ENCODE results near the gene B3GAT2. TPM values are rescaled to one million over a fixed set of nuclear protein-coding genes. Genes with fewer than 3 reads are reported as not detected.

The B3GAT2 gene
- total RNA-seq, 1 experiment from 2014 or later = 0.05 TPM

GRCh38 chr6:70847106-70848084 lies 109.5 kb downstream of the B3GAT2 start:
- POLR2A ChIA-PET = no interaction called here
- in situ Hi-C loops (cut with HindIII; ENCODE audit: low pct_unique_long_range_greater_than_20kb, low sequenced_read_pairs) = no loop called here
- CTCF ChIA-PET = no interaction called here
- intact Hi-C loops (cut with micrococcal nuclease; ENCODE audit: unreplicated experiment) = no loop called here
- H3K27me3 ChIP-seq (ENCODE audit: control insufficient read depth, insufficient read depth, low read length) = no peaks in the 10 kb centered on the region
- no peaks in the 10 kb centered on the region for H3K36me3 ChIP-seq (ENCODE audit: control insufficient read depth, insufficient read depth, low read length)
- BruUV-seq (replicated peaks) = no TSS peak
- peaks cover 10% of the 10 kb centered on the region; the same call in 1 of the 2 replicates for H3K9me3 ChIP-seq (ENCODE audit: control insufficient read depth, insufficient read depth, low read depth, low read length)
- no peak overlapping the region for H3K27ac ChIP-seq (ENCODE audit: low read length)
- H3K4me1 ChIP-seq (ENCODE audit: control insufficient read depth, insufficient read depth, low read length) = no peaks in the 10 kb centered on the region
- ATAC-seq (no peak), DNase-seq (ENCODE audit: low read depth, low spot score) (no peak)
- TF ChIP-seq SIN3A (IDR thresholded peaks at IDR 0.05; ENCODE audit: borderline replicate concordance, insufficient read depth, low read depth, low read length) (no peak), POLR2AphosphoS5 (IDR thresholded peaks at IDR 0.05; ENCODE audit: low read depth, low read length) (no peak), TCF7L2 (IDR thresholded peaks at IDR 0.05; ENCODE audit: low read depth, low read length) (no peak), REST (IDR thresholded peaks at IDR 0.05; ENCODE audit: insufficient read depth in 1 of 2, low read depth in 2 of 2, low read length in 1 of 2) (no peak)
- TF ChIP-seq, protein P1, sequence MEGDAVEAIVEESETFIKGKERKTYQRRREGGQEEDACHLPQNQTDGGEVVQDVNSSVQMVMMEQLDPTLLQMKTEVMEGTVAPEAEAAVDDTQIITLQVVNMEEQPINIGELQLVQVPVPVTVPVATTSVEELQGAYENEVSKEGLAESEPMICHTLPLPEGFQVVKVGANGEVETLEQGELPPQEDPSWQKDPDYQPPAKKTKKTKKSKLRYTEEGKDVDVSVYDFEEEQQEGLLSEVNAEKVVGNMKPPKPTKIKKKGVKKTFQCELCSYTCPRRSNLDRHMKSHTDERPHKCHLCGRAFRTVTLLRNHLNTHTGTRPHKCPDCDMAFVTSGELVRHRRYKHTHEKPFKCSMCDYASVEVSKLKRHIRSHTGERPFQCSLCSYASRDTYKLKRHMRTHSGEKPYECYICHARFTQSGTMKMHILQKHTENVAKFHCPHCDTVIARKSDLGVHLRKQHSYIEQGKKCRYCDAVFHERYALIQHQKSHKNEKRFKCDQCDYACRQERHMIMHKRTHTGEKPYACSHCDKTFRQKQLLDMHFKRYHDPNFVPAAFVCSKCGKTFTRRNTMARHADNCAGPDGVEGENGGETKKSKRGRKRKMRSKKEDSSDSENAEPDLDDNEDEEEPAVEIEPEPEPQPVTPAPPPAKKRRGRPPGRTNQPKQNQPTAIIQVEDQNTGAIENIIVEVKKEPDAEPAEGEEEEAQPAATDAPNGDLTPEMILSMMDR (IDR thresholded peaks at IDR 0.05) = no peak
- no peak overlapping the region for H3K4me3 ChIP-seq (ENCODE audit: low read depth in 2 of 2, low read length in 2 of 2)

DNA sequence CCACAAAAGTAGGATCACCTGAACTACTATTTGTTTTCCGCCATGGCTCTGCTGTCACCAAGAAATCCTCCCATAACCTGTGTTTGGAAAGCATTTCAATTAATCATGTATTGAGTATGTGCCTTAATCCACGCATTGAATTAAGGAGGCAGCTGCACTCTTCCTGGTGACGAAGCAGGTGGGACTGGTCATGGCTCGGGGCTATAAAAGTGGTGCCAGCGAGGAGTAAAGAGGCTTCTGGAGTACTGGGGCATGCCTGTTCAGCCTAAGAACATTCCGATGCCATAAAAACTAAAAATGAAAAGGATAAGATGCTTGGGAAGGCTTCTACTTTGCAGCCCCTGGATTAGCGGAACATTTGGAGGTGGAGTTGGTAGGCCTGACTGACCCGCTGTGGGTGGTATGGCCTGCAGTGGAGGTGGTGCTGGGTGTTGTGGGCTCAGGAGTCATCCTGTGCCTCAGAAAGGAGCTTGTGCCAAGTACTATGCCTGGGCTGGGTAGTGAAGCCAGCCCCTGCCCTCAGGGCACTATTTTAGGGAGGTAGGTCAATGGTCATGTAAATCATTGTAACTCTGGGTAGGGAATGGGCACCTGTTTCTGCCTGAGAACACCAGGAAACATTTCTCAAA lies 110.5 kb downstream of the B3GAT2 start:
- ATAC-seq (no peak), DNase-seq (ENCODE audit: low read depth, low spot score) (no peak)
- H3K9me3 ChIP-seq (ENCODE audit: control insufficient read depth, insufficient read depth, low read depth, low read length) = peaks cover 10% of the 10 kb centered on the region; the same call in 1 of the 2 replicates
- no peak overlapping the region for H3K4me3 ChIP-seq (ENCODE audit: low read depth in 2 of 2, low read length in 2 of 2)
- in situ Hi-C loops (cut with HindIII; ENCODE audit: low pct_unique_long_range_greater_than_20kb, low sequenced_read_pairs) = no loop called here
- CTCF ChIA-PET = no interaction called here
- POLR2A ChIA-PET = no interaction called here
- no TSS peak for BruUV-seq (replicated peaks)
- no peaks in the 10 kb centered on the region for H3K36me3 ChIP-seq (ENCODE audit: control insufficient read depth, insufficient read depth, low read length)
- TF ChIP-seq TCF7L2 (IDR thresholded peaks at IDR 0.05; ENCODE audit: low read depth, low read length) (no peak), POLR2AphosphoS5 (IDR thresholded peaks at IDR 0.05; ENCODE audit: low read depth, low read length) (no peak), REST (IDR thresholded peaks at IDR 0.05; ENCODE audit: insufficient read depth in 1 of 2, low read depth in 2 of 2, low read length in 1 of 2) (no peak), SIN3A (IDR thresholded peaks at IDR 0.05; ENCODE audit: borderline replicate concordance, insufficient read depth, low read depth, low read length) (no peak)
- TF ChIP-seq, protein P1 (IDR thresholded peaks at IDR 0.05) = no peak
- no peaks in the 10 kb centered on the region for H3K4me1 ChIP-seq (ENCODE audit: control insufficient read depth, insufficient read depth, low read length)
- H3K27ac ChIP-seq (ENCODE audit: low read length) = no peak overlapping the region
- no peaks in the 10 kb centered on the region for H3K27me3 ChIP-seq (ENCODE audit: control insufficient read depth, insufficient read depth, low read length)
- intact Hi-C loops (cut with micrococcal nuclease; ENCODE audit: unreplicated experiment) = no loop called here
